CD4-positive, alpha-beta memory T cell (primary cell): ENCODE data around the gene IQCK. TPM values are rescaled to one million over a fixed set of nuclear protein-coding genes. Genes with fewer than 3 reads are reported as not detected.
A peak's percentile ranks its signal among the peaks of the same experiment; 100 is the strongest.

Source experiments
- CTCF ChIA-PET: fragments of 350-600 bp; sonication (Branson Sonifier 250); formaldehyde crosslinking; loops from one replicate; lab custom pipeline; 2021; ENCODE audit warnings: inconsistent platforms; ENCODE audit not compliant: partially characterized antibody; lab: Charles Lee
- POLR2A ChIA-PET: fragments of 350-600 bp; sonication (Branson Sonifier 250); formaldehyde crosslinking; loops from one replicate; lab custom pipeline; 2021; ENCODE audit not compliant: partially characterized antibody; lab: Charles Lee
- DNase-seq, 5 donors: peaks; one replicate each; pipeline versions ENCODE4 v3.0.0 to v3.0.0-alpha.2; 2020 to 2022; ENCODE audit warnings: mixed read lengths in 1 of 5
- H3K27ac ChIP-seq: one replicate; pipeline ENCODE4 v1.7.0; 2013; ENCODE audit warnings: low read depth, low read length
- H3K27me3 ChIP-seq: 2 replicates; pipeline ENCODE4 v1.7.0; 2013; ENCODE audit warnings: mild to moderate bottlenecking, low read length, moderate library complexity; ENCODE audit not compliant: insufficient read depth
- H3K36me3 ChIP-seq: 2 replicates; pipeline ENCODE4 v1.7.0; 2013; ENCODE audit warnings: mild to moderate bottlenecking, low read length, moderate library complexity; ENCODE audit not compliant: insufficient read depth
- H3K4me1 ChIP-seq: 2 replicates; pipeline ENCODE4 v1.7.0; 2013; ENCODE audit warnings: mild to moderate bottlenecking, low read length, moderate library complexity; ENCODE audit not compliant: insufficient read depth
- H3K4me3 ChIP-seq, 2 donors: one replicate each; pipeline ENCODE4 v1.7.0; 2013; ENCODE audit warnings: low read length in 2 of 2, mild to moderate bottlenecking in 1 of 2
- H3K9me3 ChIP-seq, 2 donors: one replicate each; pipeline ENCODE4 v1.7.0; 2013; ENCODE audit warnings: low read length in 2 of 2, control low read depth in 1 of 2; ENCODE audit not compliant: control insufficient read depth in 1 of 2
- H3K27ac Mint-ChIP-seq, 7 donors: one replicate each; pipeline ENCODE4 v1.8.0; 2020 to 2021; ENCODE audit warnings: mixed read lengths in 7 of 7, mild to moderate bottlenecking in 6 of 7, inconsistent platforms in 3 of 7, moderate library complexity in 3 of 7
- H3K27me3 Mint-ChIP-seq, 2 donors: one replicate each; pipeline ENCODE4 v1.8.0; 2020 to 2021; ENCODE audit warnings: mixed read lengths in 2 of 2
- H3K36me3 Mint-ChIP-seq, 2 donors: one replicate each; pipeline ENCODE4 v1.8.0; 2020 to 2021; ENCODE audit warnings: mixed read lengths in 2 of 2, inconsistent platforms in 1 of 2, mild to moderate bottlenecking in 1 of 2
- H3K4me1 Mint-ChIP-seq, 4 donors: one replicate each; pipeline ENCODE4 v1.8.0; 2020 to 2021; ENCODE audit warnings: mixed read lengths in 4 of 4, mild to moderate bottlenecking in 1 of 4
- H3K4me3 Mint-ChIP-seq, 8 donors: one replicate each; pipeline ENCODE4 v1.8.0; 2020 to 2021; ENCODE audit warnings: mixed read lengths in 8 of 8, mild to moderate bottlenecking in 7 of 8, moderate library complexity in 6 of 8, inconsistent platforms in 3 of 8
- H3K9me3 Mint-ChIP-seq, 8 donors: one replicate each; pipeline ENCODE4 v1.8.0; 2020 to 2021; ENCODE audit warnings: mixed read lengths in 8 of 8, mild to moderate bottlenecking in 5 of 8, inconsistent platforms in 3 of 8, moderate library complexity in 1 of 8
- intact Hi-C: fragments of 100-400 bp; cut with micrococcal nuclease; formaldehyde crosslinking; loops from one replicate; pipeline ENCODE4 v1.15.1; 2023
- polyA plus RNA-seq, 2 donors: library from polyadenylated mRNA; unstranded; fragments of 300-500 nt; fragmentation: Illumina TruSeq; gene quantifications; one replicate each; pipeline ENCODE4 v1.2.3, GENCODE V29; 2021
- total RNA-seq, 2 experiments: library from RNA; stranded (reverse); gene quantifications; one replicate each; pipeline ENCODE4 v1.2.3, GENCODE V29; 2021

Gene IQCK
- total and polyA plus RNA-seq, 4 experiments from 2014 or later, result 1.3 to 4.1 (median 2.4) TPM

DNA sequence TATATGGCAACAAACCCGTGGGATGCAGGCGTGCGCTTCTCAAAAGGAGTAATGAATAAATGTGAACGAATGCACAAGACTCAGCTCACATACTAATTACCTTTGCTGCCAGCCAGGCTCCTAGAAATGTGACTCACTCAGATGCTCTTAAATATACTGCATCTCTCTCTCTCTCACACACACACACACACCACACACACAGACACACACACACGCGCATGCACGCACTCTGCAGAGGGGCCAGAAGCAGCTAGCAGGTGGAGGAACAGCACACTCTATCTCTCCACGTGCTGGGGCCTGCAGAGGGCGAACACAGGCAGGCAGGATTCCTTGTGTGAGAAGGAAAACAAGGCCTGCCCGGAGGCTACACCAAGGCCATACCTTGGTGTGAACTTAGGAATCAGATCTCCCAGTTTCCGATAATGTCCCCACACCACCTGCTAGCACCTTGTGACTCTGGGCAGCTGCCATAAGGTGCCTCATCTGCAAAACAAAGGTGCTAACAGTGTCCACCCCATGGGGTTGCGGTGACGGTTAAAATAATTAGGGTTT lies 161.2 kb downstream of the IQCK start:
- peaks cover 7 to 20% of the 10 kb centered on the region in 2 donors for H3K27me3 Mint-ChIP-seq
- peaks cover 2 to 8% (median 6%) of the 10 kb centered on the region in 4 donors for H3K4me1 Mint-ChIP-seq
- Histone ChIP-seq H3K27ac (no peak overlapping the region), H3K4me3 (no peak overlapping the region), H3K27me3 (peaks cover 7% of the 10 kb centered on the region), H3K9me3 (no peaks in the 10 kb centered on the region), H3K36me3 (no peaks in the 10 kb centered on the region), H3K4me1 (peaks cover 7% of the 10 kb centered on the region)
- no peak for DNase-seq
- ChIA-PET CTCF (interaction anchor here (0.8 to 2.2 kb wide), 4 partner anchors 28 to 278 kb away, joined by 3 to 6 read pairs (median 4); no protein-coding TSS in a partner anchor), POLR2A (no interaction called here)
- no peaks in the 10 kb centered on the region for H3K36me3 Mint-ChIP-seq
- peak overlapping the region in 1 of 8 donors; percentile 30 for H3K4me3 Mint-ChIP-seq
- H3K9me3 Mint-ChIP-seq, result no peaks in the 10 kb centered on the region
- peak overlapping the region in 1 of 7 donors; percentile 72 for H3K27ac Mint-ChIP-seq
- intact Hi-C loops, result no loop called here

DNA sequence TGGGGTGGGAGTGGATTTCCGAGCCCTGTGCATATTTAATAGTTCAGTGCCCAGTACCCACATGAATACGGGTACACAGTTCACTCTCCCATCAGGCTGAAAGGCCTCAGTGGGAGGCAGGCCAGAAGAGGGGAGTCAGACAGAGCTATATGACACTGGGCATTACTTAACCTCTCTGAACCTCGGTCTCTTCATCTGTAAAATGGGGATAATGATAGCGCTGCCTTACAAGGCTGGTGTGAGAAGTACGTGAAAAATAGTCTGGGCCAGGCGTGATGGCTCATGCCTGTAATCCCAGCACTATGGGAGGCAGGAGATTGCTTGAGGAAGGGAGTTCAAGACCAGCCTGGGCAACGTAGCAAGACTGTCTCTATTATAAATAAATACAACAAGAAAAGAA lies 163.0 kb downstream of the IQCK start:
- H3K4me3 ChIP-seq, result no peak overlapping the region
- Mint-ChIP-seq H3K9me3 (no peaks in the 10 kb centered on the region), H3K27me3 (peaks cover 9 to 27% of the 10 kb centered on the region in 2 donors), H3K4me3 (peak overlapping the region in 1 of 8 donors; percentile 55), H3K36me3 (peaks cover 0 to under 1% of the 10 kb centered on the region in 2 donors), H3K27ac (peak overlapping the region in 2 of 7 donors; percentile 15 to 75), H3K4me1 (peaks cover 10 to 21% (median 16%) of the 10 kb centered on the region in 4 donors)
- no peak for DNase-seq
- H3K36me3 ChIP-seq, result no peaks in the 10 kb centered on the region
- no peak overlapping the region for H3K27ac ChIP-seq
- H3K4me1 ChIP-seq, result peaks cover 17% of the 10 kb centered on the region
- intact Hi-C loops, result no loop called here
- no peaks in the 10 kb centered on the region for H3K9me3 ChIP-seq
- ChIA-PET POLR2A (no interaction called here), CTCF (no interaction called here)
- H3K27me3 ChIP-seq, result peaks cover 12% of the 10 kb centered on the region

DNA sequence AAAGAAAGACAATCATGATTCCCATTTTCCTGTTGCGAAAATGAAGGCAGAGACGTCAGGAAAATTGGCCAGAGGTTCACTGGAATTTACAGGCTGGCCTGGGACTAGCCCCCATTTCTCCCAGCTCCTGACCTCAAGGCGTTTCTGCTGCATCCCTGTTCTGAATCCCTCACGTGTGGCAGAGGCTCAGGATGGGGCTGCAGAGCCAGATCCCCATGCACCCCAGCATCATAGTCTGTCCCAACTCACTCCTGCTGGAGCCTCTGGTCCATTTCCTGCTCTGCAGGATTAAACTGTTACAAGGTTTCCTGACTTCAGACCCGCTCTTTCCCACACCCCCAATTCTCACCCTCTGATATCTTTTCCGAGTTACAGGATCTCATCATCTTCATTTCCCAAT lies 163.7 kb downstream of the IQCK start:
- H3K27ac Mint-ChIP-seq, result no peak overlapping the region
- H3K4me3 ChIP-seq, result no peak overlapping the region
- ChIA-PET POLR2A (no interaction called here), CTCF (interaction anchor here (0.7 to 1.7 kb wide), 4 partner anchors 281 to 326 kb away, joined by 3 to 10 read pairs (median 6); partner anchors contain the start of gene VPS35L)
- peaks cover 24% of the 10 kb centered on the region for H3K4me1 ChIP-seq
- peaks cover 9 to 32% of the 10 kb centered on the region in 2 donors for H3K27me3 Mint-ChIP-seq
- peaks cover 15 to 29% (median 22%) of the 10 kb centered on the region in 4 donors for H3K4me1 Mint-ChIP-seq
- H3K27ac ChIP-seq, result no peak overlapping the region
- intact Hi-C loops, result no loop called here
- peaks cover 12% of the 10 kb centered on the region for H3K27me3 ChIP-seq
- H3K36me3 ChIP-seq, result no peaks in the 10 kb centered on the region
- no peak overlapping the region for H3K4me3 Mint-ChIP-seq
- H3K36me3 Mint-ChIP-seq, result peaks cover 0 to 2% of the 10 kb centered on the region in 2 donors
- H3K9me3 Mint-ChIP-seq, result no peaks in the 10 kb centered on the region
- DNase-seq, result no peak
- no peaks in the 10 kb centered on the region for H3K9me3 ChIP-seq

DNA sequence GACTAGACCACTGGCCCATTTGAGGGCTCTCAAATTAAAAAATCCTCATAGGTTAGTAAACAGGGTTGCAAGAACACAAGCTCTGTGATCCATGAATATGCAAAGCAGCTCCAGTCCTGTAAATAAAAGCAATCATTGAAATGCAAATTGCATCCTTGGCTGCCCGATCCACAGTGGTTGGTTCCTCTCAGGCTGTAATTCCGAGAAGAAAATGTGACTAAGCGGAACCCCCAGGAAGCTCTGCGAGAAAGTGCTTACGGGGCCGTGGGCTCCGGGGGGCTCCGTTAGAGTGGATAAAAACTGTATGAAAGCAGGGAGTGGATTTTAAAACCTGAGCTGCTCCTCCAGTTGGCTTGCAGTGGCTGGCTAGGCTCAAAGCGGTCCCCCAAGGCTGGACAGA lies 164.1 kb downstream of the IQCK start:
- POLR2A ChIA-PET, result no interaction called here
- intact Hi-C loops, result no loop called here

DNA sequence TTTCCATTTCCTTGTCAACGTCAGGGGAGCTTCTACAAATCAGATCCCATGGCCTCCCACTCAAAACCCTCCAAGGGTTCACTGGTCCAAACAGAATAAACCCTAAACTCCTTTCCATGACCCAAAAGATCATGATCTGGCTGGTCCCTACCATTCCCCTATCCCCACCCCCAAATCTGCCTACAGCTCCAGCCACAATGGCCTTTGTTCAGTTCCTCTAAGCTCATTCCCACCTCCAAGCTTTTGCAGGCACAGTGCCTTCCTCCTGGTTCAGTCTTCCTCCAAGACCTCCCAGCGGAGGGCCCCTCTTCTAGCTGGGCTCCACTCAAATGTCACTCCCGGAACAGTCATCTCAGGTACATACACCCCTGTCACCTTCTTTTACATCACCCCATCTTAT lies 164.6 kb downstream of the IQCK start:
- Mint-ChIP-seq H3K27ac (no peak overlapping the region), H3K4me3 (peak overlapping the region in 7 of 8 donors; percentile 15 to 78 (median 41))
- CTCF ChIA-PET, result interaction anchor here (0.7 to 1.7 kb wide), 4 partner anchors 282 to 327 kb away, joined by 3 to 10 read pairs (median 6); partner anchors contain the start of gene VPS35L

More for the DNA sequence above, 164.1 kb downstream of the IQCK start:
- DNase-seq, result no peak
- H3K9me3 ChIP-seq, result no peaks in the 10 kb centered on the region
- peaks cover 9 to 32% of the 10 kb centered on the region in 2 donors for H3K27me3 Mint-ChIP-seq
- H3K27me3 ChIP-seq, result peaks cover 12% of the 10 kb centered on the region
- H3K27ac Mint-ChIP-seq, result no peak overlapping the region
- H3K36me3 Mint-ChIP-seq, result peaks cover 0 to 2% of the 10 kb centered on the region in 2 donors
- H3K4me1 Mint-ChIP-seq, result peaks cover 15 to 30% (median 23%) of the 10 kb centered on the region in 4 donors
- CTCF ChIA-PET, result interaction anchor here (0.7 to 1.7 kb wide), 4 partner anchors 281 to 326 kb away, joined by 3 to 10 read pairs (median 6); partner anchors contain the start of gene VPS35L
- H3K9me3 Mint-ChIP-seq, result no peaks in the 10 kb centered on the region
- peaks cover 24% of the 10 kb centered on the region for H3K4me1 ChIP-seq
- H3K27ac ChIP-seq, result no peak overlapping the region
- no peaks in the 10 kb centered on the region for H3K36me3 ChIP-seq
- H3K4me3 ChIP-seq, result no peak overlapping the region
- H3K4me3 Mint-ChIP-seq, result no peak overlapping the region

DNA sequence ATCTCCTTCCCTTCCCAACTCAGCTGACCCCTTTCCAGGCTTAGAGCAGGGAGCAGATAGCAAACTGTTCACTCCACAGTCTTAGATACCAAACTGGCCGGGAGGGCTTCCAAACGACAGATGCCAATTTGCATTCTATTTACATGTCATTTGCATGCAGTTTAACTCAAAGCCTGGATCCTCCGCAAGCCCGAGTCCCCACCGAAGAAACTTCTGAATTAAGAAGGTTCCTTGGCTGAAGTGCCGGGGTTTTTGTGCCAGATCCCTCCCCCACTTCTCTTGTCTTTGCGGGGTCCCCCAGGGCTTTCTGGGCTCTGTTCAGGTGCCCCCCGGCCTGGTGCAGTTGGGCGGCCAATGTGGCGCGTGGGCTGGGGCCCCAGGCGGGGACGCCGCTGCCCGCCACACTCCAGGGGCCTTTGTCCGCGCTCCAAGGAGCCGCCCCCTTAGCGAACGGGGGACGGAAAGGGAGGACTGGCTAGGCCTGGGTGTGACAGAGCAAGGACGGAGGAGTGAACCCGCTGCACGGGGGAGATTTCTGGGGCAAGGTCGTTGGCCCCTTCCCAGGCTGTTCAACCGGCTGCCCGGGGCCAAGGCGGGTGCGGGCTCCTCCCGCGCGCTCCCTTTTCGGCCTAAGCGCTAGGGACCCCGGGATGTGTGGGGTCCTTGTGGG lies 165.4 kb downstream of the IQCK start:
- intact Hi-C loops, result no loop called here
- peak overlapping the region; percentile 17 to 84 (median 74) for H3K4me3 Mint-ChIP-seq
- H3K36me3 Mint-ChIP-seq, result peaks cover 0 to 2% of the 10 kb centered on the region in 2 donors
- CTCF ChIA-PET, result interaction anchor here (1.2 to 9.6 kb wide), 6 partner anchors 187 to 327 kb away, joined by 6 to 188 read pairs (median 34); partner anchors contain the start of gene VPS35L
- H3K36me3 ChIP-seq, result no peaks in the 10 kb centered on the region
- DNase-seq, result peak in 2 of 5 donors; percentile 4 to 10
- no peaks in the 10 kb centered on the region for H3K9me3 Mint-ChIP-seq
- H3K27ac ChIP-seq, result no peak overlapping the region
- no peak overlapping the region for H3K27ac Mint-ChIP-seq
- H3K27me3 Mint-ChIP-seq, result peaks cover 9 to 32% of the 10 kb centered on the region in 2 donors
- no peak overlapping the region for H3K4me3 ChIP-seq
- peaks cover 15 to 30% (median 23%) of the 10 kb centered on the region in 4 donors for H3K4me1 Mint-ChIP-seq
- POLR2A ChIA-PET, result interaction anchor here (1.0 to 1.5 kb wide), 3 partner anchors 165 to 328 kb away, joined by 3 to 14 read pairs (median 5); partner anchors contain the start of genes IQCK, KNOP1 and VPS35L
- H3K9me3 ChIP-seq, result no peaks in the 10 kb centered on the region
- H3K4me1 ChIP-seq, result peaks cover 24% of the 10 kb centered on the region
- peaks cover 12% of the 10 kb centered on the region for H3K27me3 ChIP-seq

More for the DNA sequence above, 164.6 kb downstream of the IQCK start:
- intact Hi-C loops, result no loop called here
- H3K27me3 ChIP-seq, result peaks cover 12% of the 10 kb centered on the region
- no peak overlapping the region for H3K4me3 ChIP-seq
- Mint-ChIP-seq H3K4me1 (peaks cover 15 to 30% (median 23%) of the 10 kb centered on the region in 4 donors), H3K36me3 (peaks cover 0 to 2% of the 10 kb centered on the region in 2 donors), H3K9me3 (no peaks in the 10 kb centered on the region), H3K27me3 (peaks cover 9 to 32% of the 10 kb centered on the region in 2 donors)
- no peaks in the 10 kb centered on the region for H3K9me3 ChIP-seq
- H3K36me3 ChIP-seq, result no peaks in the 10 kb centered on the region
- H3K4me1 ChIP-seq, result peaks cover 24% of the 10 kb centered on the region
- no peak overlapping the region for H3K27ac ChIP-seq
- POLR2A ChIA-PET, result no interaction called here
- DNase-seq, result no peak
